GM19438 (cell line): Measurements from ENCODE around the gene RAP1A.

ENCODE experiments used
- ATAC-seq: cut with Tn5 transposase; IDR thresholded peaks from one replicate; pipeline ENCODE4 v1.9.1; 2021; ENCODE audit warnings: low read depth; ENCODE audit not compliant: unreplicated experiment

The RAP1A gene

GRCh38 chr1:111707906-111708305 is 88.3 kb downstream of the RAP1A start:
- ATAC-seq = no peak

GRCh38 chr1:111709986-111710385 is 90.4 kb downstream of the RAP1A start:
- no peak for ATAC-seq

GRCh38 chr1:111716333-111716732 is 96.7 kb downstream of the RAP1A start:
- no peak for ATAC-seq

- ATAC-seq = no peak
Observed at GRCh38 chr1:111717450-111717849, 97.9 kb downstream of the RAP1A start.

- ATAC-seq = no peak
Observed at GRCh38 chr1:111719135-111719534, 99.5 kb downstream of the RAP1A start.

- no peak for ATAC-seq
Observed at GRCh38 chr1:111719674-111720132, 100.1 kb downstream of the RAP1A start.

- no peak for ATAC-seq
Observed at GRCh38 chr1:111720274-111720976, 100.8 kb downstream of the RAP1A start.

GRCh38 chr1:111720977-111721786 is 101.6 kb downstream of the RAP1A start:
- no peak for ATAC-seq

- ATAC-seq = no peak
Observed at GRCh38 chr1:111723091-111723806, 103.7 kb downstream of the RAP1A start.

- ATAC-seq = no peak
Observed at GRCh38 chr1:111723871-111724270, 104.3 kb downstream of the RAP1A start.

- no peak for ATAC-seq
Observed at GRCh38 chr1:111725192-111725591, 105.6 kb downstream of the RAP1A start.

- ATAC-seq = no peak
Observed at GRCh38 chr1:111727056-111727455, 107.5 kb downstream of the RAP1A start.

GRCh38 chr1:111729271-111729921 is 109.8 kb downstream of the RAP1A start:
- ATAC-seq = no peak

GRCh38 chr1:111729946-111730681 is 110.5 kb downstream of the RAP1A start:
- ATAC-seq = no peak

- no peak for ATAC-seq
Observed at GRCh38 chr1:111730706-111731105, 111.1 kb downstream of the RAP1A start.

GRCh38 chr1:111731956-111732355 is 112.4 kb downstream of the RAP1A start:
- no peak for ATAC-seq

- ATAC-seq = no peak
Observed at GRCh38 chr1:111732718-111733117, 113.1 kb downstream of the RAP1A start.

- no peak for ATAC-seq
Observed at GRCh38 chr1:111733183-111733991, 113.8 kb downstream of the RAP1A start.

GRCh38 chr1:111733992-111734341 is 114.4 kb downstream of the RAP1A start:
- no peak for ATAC-seq
